Activated T-cell treated with anti-CD3 and anti-CD28 coated beads for 48 hours (primary cell): Measurements from ENCODE around the gene COPA.

Experiments used
- DNase-seq: peaks from one replicate; pipeline ENCODE4 v3.0.0-alpha.2; 2020; ENCODE audit warnings: low read depth

The COPA gene

GRCh38 chr1:160362168-160362957 lies 19.3 kb upstream of the COPA start:
- no peak for DNase-seq

GRCh38 chr1:160361814-160362167 lies 18.7 kb upstream of the COPA start:
- DNase-seq, result no peak

GRCh38 chr1:160361199-160361598 lies 18.1 kb upstream of the COPA start:
- no peak for DNase-seq

- DNase-seq, result no peak
Measured at GRCh38 chr1:160360227-160360695, 17.2 kb upstream of the COPA start.

GRCh38 chr1:160359559-160360226 lies 16.6 kb upstream of the COPA start:
- DNase-seq, result no peak

GRCh38 chr1:160358073-160358472 lies 15.0 kb upstream of the COPA start:
- DNase-seq, result no peak

GRCh38 chr1:160357286-160358002 lies 14.4 kb upstream of the COPA start:
- no peak for DNase-seq

- no peak for DNase-seq
Measured at GRCh38 chr1:160354388-160354985, 11.4 kb upstream of the COPA start.

GRCh38 chr1:160353223-160353622 lies 10.2 kb upstream of the COPA start:
- DNase-seq, result no peak

GRCh38 chr1:160352555-160352954 lies 9.5 kb upstream of the COPA start:
- no peak for DNase-seq

- DNase-seq, result no peak
Measured at GRCh38 chr1:160351629-160352028, 8.6 kb upstream of the COPA start.

GRCh38 chr1:160346958-160347357 lies 3.9 kb upstream of the COPA start:
- no peak for DNase-seq

- no peak for DNase-seq
Measured at GRCh38 chr1:160346463-160346862, 3.4 kb upstream of the COPA start.

GRCh38 chr1:160344936-160345335 lies 1.9 kb upstream of the COPA start:
- DNase-seq, result no peak

- no peak for DNase-seq
Measured at GRCh38 chr1:160344241-160344640, 1.2 kb upstream of the COPA start.

- no peak for DNase-seq
Measured at GRCh38 chr1:160342526-160342925, 524 bp downstream of the COPA start.

GRCh38 chr1:160340866-160341265 lies 2.2 kb downstream of the COPA start:
- no peak for DNase-seq

- no peak for DNase-seq
Measured at GRCh38 chr1:160340146-160340545, 2.9 kb downstream of the COPA start.

- no peak for DNase-seq
Measured at GRCh38 chr1:160338580-160338979, 4.5 kb downstream of the COPA start.

GRCh38 chr1:160332516-160332915 lies 10.5 kb downstream of the COPA start:
- DNase-seq, result no peak

GRCh38 chr1:160330119-160330518 lies 12.9 kb downstream of the COPA start:
- no peak for DNase-seq

GRCh38 chr1:160328184-160328583 lies 14.9 kb downstream of the COPA start:
- no peak for DNase-seq

GRCh38 chr1:160326418-160326817 lies 16.6 kb downstream of the COPA start:
- no peak for DNase-seq
